HepG2 (cell line): ENCODE results near the gene SBK2. TPM values are rescaled to one million over a fixed set of nuclear protein-coding genes. Genes with fewer than 3 reads are reported as not detected.

ENCODE experiments used
- ATAC-seq: fragments of 200-7000 bp; cut with Tn5 transposase; 3 replicates; pipeline ENCODE4 v1.9.1; 2020; ENCODE audit warnings: mild to moderate bottlenecking, moderate library complexity
- BruUV-seq: library from RNA; stranded (reverse); fragments of 400-500 nt; replicated peaks from 2 replicates; lab custom pipeline; 2021; lab: Mats Ljungman, UMichigan
- CTCF ChIA-PET: fragments of 300-600 bp; formaldehyde crosslinking; extraction: SDS; loops from one replicate; lab custom pipeline; 2021; ENCODE audit warnings: low total read pairs, inconsistent platforms, low intra/inter-chr PET ratio; lab: Yijun Ruan, JAX
- POLR2A ChIA-PET: fragments of 350-600 bp; sonication (Branson Sonifier 250); formaldehyde crosslinking; loops from one replicate; lab custom pipeline; 2020; ENCODE audit warnings: antibody characterized with exemption, inconsistent platforms; lab: Yijun Ruan, JAX
- DNase-seq: peaks from one replicate; pipeline ENCODE4 v3.0.0-alpha.2; 2015; ENCODE audit warnings: low spot score
- FAIRE-seq: peaks from 3 replicates; lab custom pipeline; 2011; peaks lifted over from hg19 to GRCh38; lab: Jason Lieb, UNC
- H2AFZ ChIP-seq: one replicate; pipeline ENCODE4 v1.6.1; 2011; ENCODE audit warnings: low read length, inconsistent platforms
- H3K27ac ChIP-seq: fragments of 300-600 bp; 3 replicates; pipeline ENCODE4 v1.8.0; 2011; ENCODE audit warnings: mixed run types, mild to moderate bottlenecking, mixed read lengths, low read length, inconsistent platforms; ENCODE audit not compliant: insufficient read depth; ENCODE audit errors: extremely low read length
- H3K27me3 ChIP-seq, 2 experiments: fragments of 200-600 bp in 1 of 2; 2 replicates in 1 of 2; 3 replicates in 1 of 2; pipeline versions ENCODE4 v1.6.0 to v1.8.0; 2011; ENCODE audit warnings: low read length in 2 of 2, mild to moderate bottlenecking in 2 of 2, moderate library complexity in 2 of 2, inconsistent platforms in 1 of 2; ENCODE audit not compliant: insufficient read depth in 2 of 2, control insufficient read depth in 1 of 2
- H3K36me3 ChIP-seq, 2 experiments: fragments of 200-600 bp in 1 of 2; replicated peaks in 1 of 2; 2 replicates in 1 of 2; 3 replicates in 1 of 2; pipeline versions ENCODE4 v1.5.1 to v1.8.0; 2011; ENCODE audit warnings: low read length in 2 of 2, inconsistent platforms in 1 of 2; ENCODE audit not compliant: insufficient read depth in 2 of 2, control insufficient read depth in 1 of 2
- H3K4me1 ChIP-seq: 2 replicates; pipeline ENCODE4 v1.5.1; 2012; ENCODE audit warnings: low read length, inconsistent platforms; ENCODE audit not compliant: insufficient read depth
- H3K4me2 ChIP-seq: 2 replicates; pipeline ENCODE4 v1.6.0; 2011; ENCODE audit warnings: low read depth, low read length, inconsistent platforms
- H3K4me3 ChIP-seq, 3 experiments: fragments of 200-600 bp in 1 of 3; sonication (generic), shearing (Covaris generic) in 1 of 3; replicated peaks in 1 of 3; 2 replicates each; pipeline ENCODE4 v1.5.1; 2011 to 2016; ENCODE audit warnings: low read length in 3 of 3, inconsistent platforms in 2 of 3, low read depth in 2 of 3, mild to moderate bottlenecking in 2 of 3, control low read depth in 1 of 3, mixed read lengths in 1 of 3; ENCODE audit not compliant: insufficient read depth in 1 of 3
- H3K79me2 ChIP-seq: one replicate; pipeline ENCODE4 v1.6.1; 2011; ENCODE audit warnings: low read length, inconsistent platforms; ENCODE audit not compliant: insufficient read depth
- H3K9ac ChIP-seq: 2 replicates; pipeline ENCODE4 v1.6.0; 2011; ENCODE audit warnings: mild to moderate bottlenecking, low read depth, low read length, inconsistent platforms; ENCODE audit not compliant: insufficient read depth
- H3K9me3 ChIP-seq: 2 replicates; pipeline ENCODE4 v1.5.1; 2012; ENCODE audit warnings: mild to moderate bottlenecking, low read length
- H4K20me1 ChIP-seq: 2 replicates; pipeline ENCODE4 v1.6.0; 2011; ENCODE audit warnings: inconsistent platforms, mild to moderate bottlenecking, low read length, moderate library complexity; ENCODE audit not compliant: insufficient read depth
- HOXA3 ChIP-seq: sonication (generic); formaldehyde crosslinking; IDR thresholded peaks from 2 replicates; pipeline ENCODE4 v1.5.0; 2020; ENCODE audit warnings: missing genetic modification reagents
- KDM1A ChIP-seq: IDR thresholded peaks from 2 replicates; pipeline ENCODE4 v1.6.1; 2016; ENCODE audit warnings: missing compliant biosample characterization
- MTF1 ChIP-seq: sonication (generic); formaldehyde crosslinking; IDR thresholded peaks from 2 replicates; pipeline ENCODE4 v1.5.0; 2020; ENCODE audit warnings: missing genetic modification reagents
- RBFOX2 ChIP-seq: fragments of 200-400 bp; formaldehyde crosslinking; IDR thresholded peaks from 2 replicates; pipeline ENCODE4 v1.6.1; 2017; ENCODE audit warnings: low read depth, mild to moderate bottlenecking, low read length
- SP2 ChIP-seq: sonication (generic); formaldehyde crosslinking; IDR thresholded peaks from 2 replicates; pipeline ENCODE4 v1.5.1; 2020; ENCODE audit warnings: mild to moderate bottlenecking, missing genetic modification reagents
- ZFP36L1 ChIP-seq: sonication (generic); formaldehyde crosslinking; IDR thresholded peaks from 2 replicates; pipeline ENCODE4 v1.8.0; 2022; ENCODE audit warnings: mild to moderate bottlenecking, missing genetic modification reagents, moderate library complexity
- ZNF326 ChIP-seq: sonication (generic); formaldehyde crosslinking; IDR thresholded peaks from 2 replicates; pipeline ENCODE4 v1.4.0; 2020; ENCODE audit warnings: missing genetic modification reagents, borderline replicate concordance
- ZNF34 ChIP-seq: sonication (generic); formaldehyde crosslinking; IDR thresholded peaks from 2 replicates; pipeline ENCODE4 v1.4.0; 2020; ENCODE audit warnings: mild to moderate bottlenecking, missing genetic modification reagents, borderline replicate concordance
- ZNF567 ChIP-seq: sonication (generic); formaldehyde crosslinking; IDR thresholded peaks from 2 replicates; pipeline ENCODE4 v1.8.1; 2023; ENCODE audit warnings: mild to moderate bottlenecking, missing genetic modification reagents, borderline replicate concordance
- ZNF782 ChIP-seq: sonication (generic); formaldehyde crosslinking; IDR thresholded peaks from 2 replicates; pipeline ENCODE4 v1.4.0; 2020; ENCODE audit warnings: missing genetic modification reagents, mild to moderate bottlenecking, borderline replicate concordance
- WGBS: methylation state at CpG from one replicate; pipeline ENCODE4 v1.1.6; 2017; ENCODE audit warnings: low lambda C conversion rate; 5-methylcytosine and 5-hydroxymethylcytosine counted together
- in situ Hi-C: cut with HindIII; loops from 2 replicates; pipeline ENCODE4 v1.10.0; 2017; ENCODE audit warnings: low pct_unique_long_range_greater_than_20kb; ENCODE audit not compliant: extremely low pct_ligation_motif_present
- intact Hi-C: fragments of 100-400 bp; cut with micrococcal nuclease; formaldehyde crosslinking; loops from one replicate; pipeline ENCODE4 v1.10.0; 2022; ENCODE audit not compliant: unreplicated experiment
- polyA plus RNA-seq, 8 experiments: library from polyadenylated mRNA; depleted of rRNA in 3 of 8; stranded (reverse) in 7 of 8; unstranded in 1 of 8; fragments of >200 nt; fragmentation: Illumina TruSeq in 4 of 8; extraction: Trizol in 4 of 8; gene quantifications; 2 replicates each; pipeline versions ENCODE4 v1.2.1 to v1.2.3, GENCODE V29; 2011 to 2016; ENCODE audit warnings: low read depth in 4 of 8, missing spikeins in 1 of 8, mixed read lengths in 1 of 8; ENCODE audit not compliant: insufficient read depth in 1 of 8
- total RNA-seq, 5 experiments: library from RNA; depleted of rRNA; stranded (reverse); fragments of >200 nt; fragmentation: Illumina TruSeq; extraction: Trizol; gene quantifications; 2 replicates each; pipeline ENCODE4 v1.2.3, GENCODE V29; 2016; ENCODE audit warnings: low read depth in 1 of 5
- TF ChIP-seq, protein P1 (sequence below): sonication (generic); formaldehyde crosslinking; IDR thresholded peaks from 2 replicates; pipeline ENCODE4 v1.8.0; 2022; ENCODE audit warnings: low read depth, missing genetic modification reagents
- TF ChIP-seq, protein P2 (sequence below): sonication (generic); formaldehyde crosslinking; IDR thresholded peaks from 2 replicates; pipeline ENCODE4 v1.8.1; 2022; ENCODE audit warnings: low read depth, mild to moderate bottlenecking, missing genetic modification reagents
- TF ChIP-seq, protein P3 (sequence below): sonication (generic); formaldehyde crosslinking; IDR thresholded peaks from 2 replicates; pipeline ENCODE4 v1.4.0; 2020; ENCODE audit warnings: mild to moderate bottlenecking, missing genetic modification reagents

SBK2 gene
- total and polyA plus RNA-seq, 2 of the 13 experiments (the other 11 are each of a cell fraction or from before 2014, with no cell fraction given) = 0.24 TPM; not detected in 1

DNA sequence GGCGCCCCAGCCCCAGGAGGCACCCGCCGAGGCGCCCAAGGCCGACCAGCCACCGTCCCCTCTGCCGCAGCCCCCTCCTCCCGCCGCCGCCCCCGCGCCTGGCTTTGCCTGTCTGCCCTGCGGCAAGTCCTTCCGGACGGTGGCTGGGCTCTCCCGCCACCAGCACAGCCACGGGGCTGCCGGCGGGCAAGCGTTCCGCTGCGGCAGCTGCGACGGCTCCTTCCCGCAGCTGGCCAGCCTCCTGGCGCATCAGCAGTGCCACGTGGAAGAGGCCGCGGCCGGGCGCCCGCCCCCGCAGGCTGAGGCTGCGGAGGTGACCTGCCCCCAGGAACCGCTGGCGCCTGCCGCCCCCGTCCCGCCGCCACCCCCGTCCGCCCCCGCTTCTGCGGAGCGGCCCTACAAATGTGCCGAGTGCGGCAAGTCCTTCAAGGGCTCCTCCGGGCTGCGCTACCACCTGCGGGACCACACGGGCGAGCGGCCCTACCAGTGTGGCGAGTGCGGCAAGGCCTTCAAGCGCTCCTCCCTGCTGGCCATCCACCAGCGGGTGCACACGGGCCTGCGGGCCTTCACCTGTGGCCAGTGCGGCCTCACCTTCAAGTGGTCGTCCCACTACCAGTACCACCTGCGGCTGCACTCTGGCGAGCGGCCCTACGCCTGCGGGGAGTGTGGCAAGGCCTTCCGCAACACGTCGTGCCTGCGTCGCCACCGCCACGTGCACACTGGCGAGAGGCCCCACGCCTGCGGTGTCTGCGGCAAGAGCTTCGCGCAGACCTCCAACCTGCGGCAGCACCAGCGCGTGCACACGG is 54.6 kb downstream of the SBK2 start:
- Histone ChIP-seq H2AFZ (no peak overlapping the region), H4K20me1 (no peaks in the 10 kb centered on the region), H3K27me3 (no peaks in the 10 kb centered on the region), H3K9me3 (no peaks in the 10 kb centered on the region), H3K4me1 (peaks cover 33% of the 10 kb centered on the region), H3K79me2 (peaks cover 11% of the 10 kb centered on the region), H3K4me3 (no peak overlapping the region), H3K9ac (no peak overlapping the region), H3K27ac (no peak overlapping the region), H3K36me3 (no peaks in the 10 kb centered on the region), H3K4me2 (no peak overlapping the region)
- in situ Hi-C loops (no loop called here), intact Hi-C loops (no loop called here)
- ATAC-seq = no peak
- POLR2A ChIA-PET = no interaction called here
- TF ChIP-seq HOXA3 (CRISPR knock-in tag) = no peak
- TF ChIP-seq RBFOX2 = 0 out of 2 replicates have a peak, but pooled peaks have one; percentile 38
- no peak for TF ChIP-seq ZNF326
- DNase-seq = no peak
- WGBS = 98% methylated on average over 49 of the region's 83 CpGs
- CTCF ChIA-PET = no interaction called here
- BruUV-seq = no TSS peak
- FAIRE-seq = no peak

DNA sequence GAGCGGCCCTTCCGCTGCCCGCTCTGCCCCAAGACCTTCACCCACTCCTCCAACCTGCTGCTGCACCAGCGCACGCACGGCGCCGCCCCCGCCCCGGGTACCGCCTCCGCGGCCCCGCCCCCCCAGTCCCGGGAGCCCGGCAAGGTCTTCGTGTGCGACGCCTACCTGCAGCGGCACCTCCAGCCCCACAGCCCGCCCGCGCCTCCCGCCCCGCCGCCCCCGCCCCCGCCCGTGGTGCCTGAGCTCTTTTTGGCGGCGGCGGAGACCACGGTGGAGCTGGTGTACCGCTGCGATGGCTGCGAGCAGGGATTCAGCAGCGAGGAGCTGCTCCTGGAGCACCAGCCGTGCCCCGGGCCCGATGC is 55.2 kb downstream of the SBK2 start:
- no peak overlapping the region for H2AFZ ChIP-seq
- ChIA-PET CTCF (no interaction called here), POLR2A (no interaction called here)
- no peak overlapping the region for H3K4me2 ChIP-seq
- H3K27me3 ChIP-seq = no peaks in the 10 kb centered on the region; a peak in 1 of 5 replicates
- H3K4me3 ChIP-seq = no peak overlapping the region
- H3K9ac ChIP-seq = no peak overlapping the region
- no TSS peak for BruUV-seq
- H3K36me3 ChIP-seq = no peaks in the 10 kb centered on the region
- peaks cover 29% of the 10 kb centered on the region for H3K4me1 ChIP-seq
- intact Hi-C loops (no loop called here), in situ Hi-C loops (no loop called here)
- peaks cover 11% of the 10 kb centered on the region for H3K79me2 ChIP-seq
- DNase-seq (no peak), FAIRE-seq (no peak), ATAC-seq (no peak)
- no peaks in the 10 kb centered on the region for H3K9me3 ChIP-seq
- no peaks in the 10 kb centered on the region for H4K20me1 ChIP-seq
- H3K27ac ChIP-seq = no peak overlapping the region
- WGBS = 98% methylated on average over 38 of the region's 40 CpGs
- TF ChIP-seq MTF1 (no peak), ZNF567 (CRISPR knock-in tag) (no peak), ZNF782 (CRISPR knock-in tag) (no peak), SP2 (no peak), ZNF34 (no peak), ZFP36L1 (no peak), KDM1A (CRISPR knock-in tag) (no peak)
- TF ChIP-seq, protein P1, sequence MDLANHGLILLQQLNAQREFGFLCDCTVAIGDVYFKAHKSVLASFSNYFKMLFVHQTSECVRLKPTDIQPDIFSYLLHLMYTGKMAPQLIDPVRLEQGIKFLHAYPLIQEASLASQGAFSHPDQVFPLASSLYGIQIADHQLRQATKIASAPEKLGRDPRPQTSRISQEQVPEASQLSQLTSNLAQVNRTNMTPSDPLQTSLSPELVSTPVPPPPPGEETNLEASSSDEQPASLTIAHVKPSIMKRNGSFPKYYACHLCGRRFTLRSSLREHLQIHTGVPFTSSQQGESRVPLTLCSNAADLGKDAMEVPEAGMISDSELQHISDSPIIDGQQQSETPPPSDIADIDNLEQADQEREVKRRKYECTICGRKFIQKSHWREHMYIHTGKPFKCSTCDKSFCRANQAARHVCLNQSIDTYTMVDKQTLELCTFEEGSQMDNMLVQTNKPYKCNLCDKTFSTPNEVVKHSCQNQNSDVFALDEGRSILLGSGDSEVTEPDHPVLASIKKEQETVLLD (CRISPR knock-in tag) = no peak
- TF ChIP-seq, protein P2, sequence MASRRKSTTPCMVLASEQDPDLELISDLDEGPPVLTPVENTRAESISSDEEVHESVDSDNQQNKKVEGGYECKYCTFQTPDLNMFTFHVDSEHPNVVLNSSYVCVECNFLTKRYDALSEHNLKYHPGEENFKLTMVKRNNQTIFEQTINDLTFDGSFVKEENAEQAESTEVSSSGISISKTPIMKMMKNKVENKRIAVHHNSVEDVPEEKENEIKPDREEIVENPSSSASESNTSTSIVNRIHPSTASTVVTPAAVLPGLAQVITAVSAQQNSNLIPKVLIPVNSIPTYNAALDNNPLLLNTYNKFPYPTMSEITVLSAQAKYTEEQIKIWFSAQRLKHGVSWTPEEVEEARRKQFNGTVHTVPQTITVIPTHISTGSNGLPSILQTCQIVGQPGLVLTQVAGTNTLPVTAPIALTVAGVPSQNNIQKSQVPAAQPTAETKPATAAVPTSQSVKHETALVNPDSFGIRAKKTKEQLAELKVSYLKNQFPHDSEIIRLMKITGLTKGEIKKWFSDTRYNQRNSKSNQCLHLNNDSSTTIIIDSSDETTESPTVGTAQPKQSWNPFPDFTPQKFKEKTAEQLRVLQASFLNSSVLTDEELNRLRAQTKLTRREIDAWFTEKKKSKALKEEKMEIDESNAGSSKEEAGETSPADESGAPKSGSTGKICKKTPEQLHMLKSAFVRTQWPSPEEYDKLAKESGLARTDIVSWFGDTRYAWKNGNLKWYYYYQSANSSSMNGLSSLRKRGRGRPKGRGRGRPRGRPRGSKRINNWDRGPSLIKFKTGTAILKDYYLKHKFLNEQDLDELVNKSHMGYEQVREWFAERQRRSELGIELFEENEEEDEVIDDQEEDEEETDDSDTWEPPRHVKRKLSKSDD (CRISPR knock-in tag) = no peak
- TF ChIP-seq, protein P3, sequence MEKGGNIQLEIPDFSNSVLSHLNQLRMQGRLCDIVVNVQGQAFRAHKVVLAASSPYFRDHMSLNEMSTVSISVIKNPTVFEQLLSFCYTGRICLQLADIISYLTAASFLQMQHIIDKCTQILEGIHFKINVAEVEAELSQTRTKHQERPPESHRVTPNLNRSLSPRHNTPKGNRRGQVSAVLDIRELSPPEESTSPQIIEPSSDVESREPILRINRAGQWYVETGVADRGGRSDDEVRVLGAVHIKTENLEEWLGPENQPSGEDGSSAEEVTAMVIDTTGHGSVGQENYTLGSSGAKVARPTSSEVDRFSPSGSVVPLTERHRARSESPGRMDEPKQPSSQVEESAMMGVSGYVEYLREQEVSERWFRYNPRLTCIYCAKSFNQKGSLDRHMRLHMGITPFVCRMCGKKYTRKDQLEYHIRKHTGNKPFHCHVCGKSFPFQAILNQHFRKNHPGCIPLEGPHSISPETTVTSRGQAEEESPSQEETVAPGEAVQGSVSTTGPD (CRISPR knock-in tag) = no peak
